HepG2 (cell line): ENCODE measurements around the gene ARL16. TPM values are rescaled to one million over a fixed set of nuclear protein-coding genes. Genes with fewer than 3 reads are reported as not detected.

Experiments
- ATAC-seq: fragments of 200-7000 bp; cut with Tn5 transposase; 3 replicates; pipeline ENCODE4 v1.9.1; 2020; ENCODE audit warnings: mild to moderate bottlenecking, moderate library complexity
- Bru-seq: library from RNA; stranded (reverse); fragments of 400-500 nt; gene quantifications from one replicate; lab custom pipeline; 2021; lab: Mats Ljungman, UMichigan
- BruChase-seq, 2 experiments: library from RNA; stranded (reverse); fragments of 400-500 nt; gene quantifications; one replicate each; lab custom pipeline; 2021; lab: Mats Ljungman, UMichigan
- BruUV-seq: library from RNA; stranded (reverse); fragments of 400-500 nt; replicated peaks from 2 replicates; lab custom pipeline; 2021; lab: Mats Ljungman, UMichigan
- CTCF ChIA-PET: fragments of 300-600 bp; formaldehyde crosslinking; extraction: SDS; loops from one replicate; lab custom pipeline; 2021; ENCODE audit warnings: low total read pairs, inconsistent platforms, low intra/inter-chr PET ratio; lab: Yijun Ruan, JAX
- POLR2A ChIA-PET: fragments of 350-600 bp; sonication (Branson Sonifier 250); formaldehyde crosslinking; loops from one replicate; lab custom pipeline; 2020; ENCODE audit warnings: antibody characterized with exemption, inconsistent platforms; lab: Yijun Ruan, JAX
- DNase-seq: peaks from one replicate; pipeline ENCODE4 v3.0.0-alpha.2; 2015; ENCODE audit warnings: low spot score
- FAIRE-seq: peaks from 3 replicates; lab custom pipeline; 2011; peaks lifted over from hg19 to GRCh38; lab: Jason Lieb, UNC
- H2AFZ ChIP-seq: one replicate; pipeline ENCODE4 v1.6.1; 2011; ENCODE audit warnings: low read length, inconsistent platforms
- H3K27ac ChIP-seq: fragments of 300-600 bp; 3 replicates; pipeline ENCODE4 v1.8.0; 2011; ENCODE audit warnings: mixed run types, mild to moderate bottlenecking, mixed read lengths, low read length, inconsistent platforms; ENCODE audit not compliant: insufficient read depth; ENCODE audit errors: extremely low read length
- H3K27me3 ChIP-seq, 2 experiments: fragments of 200-600 bp in 1 of 2; 2 replicates in 1 of 2; 3 replicates in 1 of 2; pipeline versions ENCODE4 v1.6.0 to v1.8.0; 2011; ENCODE audit warnings: low read length in 2 of 2, mild to moderate bottlenecking in 2 of 2, moderate library complexity in 2 of 2, inconsistent platforms in 1 of 2; ENCODE audit not compliant: insufficient read depth in 2 of 2, control insufficient read depth in 1 of 2
- H3K36me3 ChIP-seq, 2 experiments: fragments of 200-600 bp in 1 of 2; replicated peaks in 1 of 2; 2 replicates in 1 of 2; 3 replicates in 1 of 2; pipeline versions ENCODE4 v1.5.1 to v1.8.0; 2011; ENCODE audit warnings: low read length in 2 of 2, inconsistent platforms in 1 of 2; ENCODE audit not compliant: insufficient read depth in 2 of 2, control insufficient read depth in 1 of 2
- H3K4me1 ChIP-seq: 2 replicates; pipeline ENCODE4 v1.5.1; 2012; ENCODE audit warnings: low read length, inconsistent platforms; ENCODE audit not compliant: insufficient read depth
- H3K4me2 ChIP-seq: 2 replicates; pipeline ENCODE4 v1.6.0; 2011; ENCODE audit warnings: low read depth, low read length, inconsistent platforms
- H3K4me3 ChIP-seq, 3 experiments: fragments of 200-600 bp in 1 of 3; sonication (generic), shearing (Covaris generic) in 1 of 3; replicated peaks in 1 of 3; 2 replicates each; pipeline ENCODE4 v1.5.1; 2011 to 2016; ENCODE audit warnings: low read length in 3 of 3, inconsistent platforms in 2 of 3, low read depth in 2 of 3, mild to moderate bottlenecking in 2 of 3, control low read depth in 1 of 3, mixed read lengths in 1 of 3; ENCODE audit not compliant: insufficient read depth in 1 of 3
- H3K79me2 ChIP-seq: one replicate; pipeline ENCODE4 v1.6.1; 2011; ENCODE audit warnings: low read length, inconsistent platforms; ENCODE audit not compliant: insufficient read depth
- H3K9ac ChIP-seq: 2 replicates; pipeline ENCODE4 v1.6.0; 2011; ENCODE audit warnings: mild to moderate bottlenecking, low read depth, low read length, inconsistent platforms; ENCODE audit not compliant: insufficient read depth
- H3K9me3 ChIP-seq: 2 replicates; pipeline ENCODE4 v1.5.1; 2012; ENCODE audit warnings: mild to moderate bottlenecking, low read length
- H4K20me1 ChIP-seq: 2 replicates; pipeline ENCODE4 v1.6.0; 2011; ENCODE audit warnings: inconsistent platforms, mild to moderate bottlenecking, low read length, moderate library complexity; ENCODE audit not compliant: insufficient read depth
- AFF4 ChIP-seq: sonication (generic); formaldehyde crosslinking; IDR thresholded peaks from 2 replicates; pipeline ENCODE4 v1.4.0; 2020; ENCODE audit warnings: missing genetic modification reagents
- AKNA ChIP-seq: sonication (generic); formaldehyde crosslinking; IDR thresholded peaks from 2 replicates; pipeline ENCODE4 v1.4.0; 2020; ENCODE audit warnings: missing genetic modification reagents, borderline replicate concordance
- RCOR2 ChIP-seq: IDR thresholded peaks from 2 replicates; pipeline ENCODE4 v1.6.1; 2016; ENCODE audit warnings: missing biosample characterization, missing genetic modification reagents
- WGBS: methylation state at CpG from one replicate; pipeline ENCODE4 v1.1.6; 2017; ENCODE audit warnings: low lambda C conversion rate; 5-methylcytosine and 5-hydroxymethylcytosine counted together
- in situ Hi-C: cut with HindIII; loops from 2 replicates; pipeline ENCODE4 v1.10.0; 2017; ENCODE audit warnings: low pct_unique_long_range_greater_than_20kb; ENCODE audit not compliant: extremely low pct_ligation_motif_present
- intact Hi-C: fragments of 100-400 bp; cut with micrococcal nuclease; formaldehyde crosslinking; loops from one replicate; pipeline ENCODE4 v1.10.0; 2022; ENCODE audit not compliant: unreplicated experiment
- long read RNA-seq, 2 experiments: library from RNA in 1 of 2; library from polyadenylated mRNA in 1 of 2; stranded (forward) in 1 of 2; unstranded in 1 of 2; transcript quantifications; one replicate each; pipeline ENCODE4 v2.0.0, GENCODE V29; 2019 to 2022
- polyA minus RNA-seq, 3 experiments: library from RNA; depleted of rRNA, polyadenylated mRNA; stranded (reverse); fragments of >200 nt; gene quantifications; 2 replicates each; pipeline ENCODE4 v1.2.3, GENCODE V29; 2011; ENCODE audit warnings: low replicate concordance in 1 of 3
- polyA plus RNA-seq, 8 experiments: library from polyadenylated mRNA; depleted of rRNA in 3 of 8; stranded (reverse) in 7 of 8; unstranded in 1 of 8; fragments of >200 nt; fragmentation: Illumina TruSeq in 4 of 8; extraction: Trizol in 4 of 8; gene quantifications; 2 replicates each; pipeline versions ENCODE4 v1.2.1 to v1.2.3, GENCODE V29; 2011 to 2016; ENCODE audit warnings: low read depth in 4 of 8, missing spikeins in 1 of 8, mixed read lengths in 1 of 8; ENCODE audit not compliant: insufficient read depth in 1 of 8
- total RNA-seq, 5 experiments: library from RNA; depleted of rRNA; stranded (reverse); fragments of >200 nt; fragmentation: Illumina TruSeq; extraction: Trizol; gene quantifications; 2 replicates each; pipeline ENCODE4 v1.2.3, GENCODE V29; 2016; ENCODE audit warnings: low read depth in 1 of 5
- TF ChIP-seq, protein P1 (sequence below): sonication (generic); formaldehyde crosslinking; IDR thresholded peaks from 2 replicates; pipeline ENCODE4 v1.4.0; 2020; ENCODE audit warnings: missing genetic modification reagents

ARL16 gene
- 18.8 and 20.8 TPM in 2 replicates for total RNA-seq (2016; rRNA removed; fragmentation: Illumina TruSeq; extraction: Trizol)
- total RNA-seq (2016; cell fraction: cytosol; rRNA removed; fragmentation: Illumina TruSeq; extraction: Trizol; ENCODE audit: low read depth), result 17.5 and 20.2 TPM in 2 replicates
- total RNA-seq (2016; cell fraction: insoluble cytoplasmic fraction; rRNA removed; fragmentation: Illumina TruSeq; extraction: Trizol), result 21.5 and 21.9 TPM in 2 replicates
- 24.3 and 26.3 TPM in 2 replicates for total RNA-seq (2016; cell fraction: membrane; rRNA removed; fragmentation: Illumina TruSeq; extraction: Trizol)
- total RNA-seq (2016; cell fraction: nucleus; rRNA removed; fragmentation: Illumina TruSeq; extraction: Trizol), result 10.5 and 14.3 TPM in 2 replicates
- polyA plus RNA-seq (2011; rRNA removed), result 30.8 and 32.1 TPM in 2 replicates
- 30.7 and 36.8 TPM in 2 replicates for polyA plus RNA-seq (2011; cell fraction: cytosol; rRNA removed)
- 21.1 and 26.0 TPM in 2 replicates for polyA plus RNA-seq (2011; cell fraction: nucleus; rRNA removed)
- 16.3 and 19.8 TPM in 2 replicates for polyA plus RNA-seq (2012)
- 22.8 and 26.9 TPM in 2 replicates for polyA plus RNA-seq (2016; cell fraction: cytosol; fragmentation: Illumina TruSeq; extraction: Trizol; ENCODE audit: low read depth)
- polyA plus RNA-seq (2016; cell fraction: insoluble cytoplasmic fraction; fragmentation: Illumina TruSeq; extraction: Trizol; ENCODE audit: low read depth), result 25.4 and 25.5 TPM in 2 replicates
- 24.7 and 30.0 TPM in 2 replicates for polyA plus RNA-seq (2016; cell fraction: membrane; fragmentation: Illumina TruSeq; extraction: Trizol; ENCODE audit: low read depth)
- polyA plus RNA-seq (2016; cell fraction: nucleus; fragmentation: Illumina TruSeq; extraction: Trizol; ENCODE audit: insufficient read depth, low read depth), result 41.6 and 53.5 TPM in 2 replicates
- 17.2 and 24.1 TPM in 2 replicates for polyA minus RNA-seq (2011; rRNA and poly(A)+ RNA removed; ENCODE audit: low replicate concordance)
- polyA minus RNA-seq (2011; cell fraction: cytosol; rRNA and poly(A)+ RNA removed), result 4.7 and 5.4 TPM in 2 replicates
- polyA minus RNA-seq (2011; cell fraction: nucleus; rRNA and poly(A)+ RNA removed), result 10.7 and 14.5 TPM in 2 replicates
- Bru-seq, nascent RNA, result percentile 85 among the genes with signal in this experiment
- BruChase-seq, experiment 1, labeled RNA remaining after a 6-hour chase, result percentile 83 among the genes with signal in this experiment
- percentile 83 among the genes with signal in this experiment for BruChase-seq, experiment 2, labeled RNA remaining after a 2-hour chase
- long read RNA-seq, experiment 1, transcript ARL16-201 (5 exons, 1,227 nt), result major isoform, 16 of 28 reads
- long read RNA-seq, experiment 1, partial matches to known transcripts, result 1 of 28 reads
- long read RNA-seq, experiment 1, other reads (novel, unspliced or antisense), result 7 of 28 reads
- long read RNA-seq, experiment 2, transcript ARL16-201 (5 exons, 1,227 nt), result major isoform, 19 of 45 reads
- long read RNA-seq, experiment 2, partial matches to known transcripts, result 3 of 45 reads
- long read RNA-seq, experiment 2, other reads (novel, unspliced or antisense), result 12 of 45 reads

GRCh38 chr17:81683584-81684441 is at the start of gene ARL16, which contains the start of gene HGS:
ARL16 (minus strand) TSS chr17:81683797; CDS start chr17:81683753, 44 bp downstream.
HGS (plus strand) TSS chr17:81684011; CDS start chr17:81684067, 56 bp downstream.
- peak; percentile 99 for DNase-seq
- POLR2A ChIA-PET, result interaction anchor here (0.5 to 4.5 kb wide), 26 partner anchors 9 to 1887 kb away, joined by 3 to 124 read pairs (median 4); partner anchors contain the start of genes CBX8, CCDC137, FAAP100 and MCRIP1
- H2AFZ ChIP-seq, result no peak within 1 kb of the TSS
- peak; percentile 92 for ATAC-seq
- intact Hi-C loops (no loop called here), in situ Hi-C loops (no loop called here)
- peaks cover 43% of the 10 kb centered on the region for H3K4me1 ChIP-seq
- no peaks in the 10 kb centered on the region for H3K9me3 ChIP-seq
- BruUV-seq, result no TSS peak
- H3K79me2 ChIP-seq, result peaks cover 35% of the 10 kb centered on the region
- WGBS, result 0% methylated on average over 33 of the region's 112 CpGs
- peak within 1 kb of the TSS; percentile 94 for H3K4me2 ChIP-seq
- H3K4me3 ChIP-seq, result peak within 1 kb of the TSS; percentile 94 to 99 (median 97)
- H3K27me3 ChIP-seq, result no peaks in the 10 kb centered on the region; a peak in 1 of 5 replicates
- peaks cover 27 to 36% of the 10 kb centered on the region in 2 experiments; a peak in 4 of 5 replicates for H3K36me3 ChIP-seq
- CTCF ChIA-PET, result no interaction called here
- H4K20me1 ChIP-seq, result no peaks in the 10 kb centered on the region
- peak; percentile 98 for FAIRE-seq
- peak within 1 kb of the TSS; percentile 94 for H3K9ac ChIP-seq
- H3K27ac ChIP-seq, result peak within 1 kb of the TSS; percentile 68
- TF ChIP-seq AKNA (CRISPR knock-in tag) (no peak; the same call in 1 of the 2 replicates), RCOR2 (CRISPR knock-in tag) (no peak), AFF4 (CRISPR knock-in tag) (no peak)
- TF ChIP-seq, protein P1, sequence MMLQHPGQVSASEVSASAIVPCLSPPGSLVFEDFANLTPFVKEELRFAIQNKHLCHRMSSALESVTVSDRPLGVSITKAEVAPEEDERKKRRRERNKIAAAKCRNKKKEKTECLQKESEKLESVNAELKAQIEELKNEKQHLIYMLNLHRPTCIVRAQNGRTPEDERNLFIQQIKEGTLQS, result no peak; the same call in 1 of the 2 replicates
